ENCODE results near the gene ESYT1. TPM values are rescaled to one million over a fixed set of nuclear protein-coding genes. Genes with fewer than 3 reads are reported as not detected.

Gene ESYT1
- total and polyA plus RNA-seq, 9 of the 15 experiments (the other 6 are each of a cell fraction or from before 2014, with no cell fraction given) = 132 to 420 (median 164) TPM

DNA sequence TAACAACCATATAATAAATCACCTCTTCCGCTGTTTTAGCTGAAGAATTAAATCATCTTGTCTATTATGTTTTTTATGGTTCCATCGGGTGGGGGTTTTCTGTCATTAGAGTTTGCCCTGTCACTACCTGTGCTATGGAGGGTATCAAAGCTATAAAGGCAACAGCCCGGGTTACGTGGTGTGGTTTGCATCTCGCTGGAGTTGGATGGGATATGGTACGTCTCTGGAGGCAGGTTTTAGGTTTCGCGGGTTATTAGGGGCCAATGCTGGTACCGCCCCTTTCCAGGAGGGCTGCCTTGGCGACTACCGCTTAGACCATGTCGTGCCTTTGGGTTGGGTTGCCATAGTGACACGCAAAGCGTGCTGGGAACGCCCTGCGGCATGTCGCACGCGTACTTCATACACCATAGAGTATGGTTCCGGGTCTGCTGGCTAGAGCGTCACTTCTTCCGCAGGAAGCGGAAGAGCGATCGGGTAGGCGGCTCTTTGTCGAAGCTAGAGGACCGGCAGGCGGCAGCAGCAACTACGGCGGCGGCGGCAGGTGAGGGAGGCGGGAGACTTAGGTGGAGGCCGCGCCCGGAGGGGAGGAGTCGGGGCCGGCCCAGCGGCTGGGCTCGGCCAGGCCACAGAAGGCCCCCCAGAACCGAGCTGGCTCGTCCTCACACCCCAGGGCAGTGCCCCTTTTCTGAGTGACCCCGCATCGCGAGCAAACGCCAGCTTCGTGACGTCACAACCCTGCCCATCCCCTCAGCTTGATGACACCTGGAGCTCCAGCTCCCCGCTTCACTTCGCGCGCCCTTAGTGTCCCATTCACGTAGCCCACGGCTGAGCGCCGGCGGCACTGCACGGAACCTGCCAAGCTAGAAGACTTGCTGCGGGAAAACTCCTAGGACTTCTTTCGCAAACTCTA lies 10.0 kb upstream of the ESYT1 start, which contains the start of gene ZC3H10 (continued):
- TF ChIP-seq, protein P1, sequence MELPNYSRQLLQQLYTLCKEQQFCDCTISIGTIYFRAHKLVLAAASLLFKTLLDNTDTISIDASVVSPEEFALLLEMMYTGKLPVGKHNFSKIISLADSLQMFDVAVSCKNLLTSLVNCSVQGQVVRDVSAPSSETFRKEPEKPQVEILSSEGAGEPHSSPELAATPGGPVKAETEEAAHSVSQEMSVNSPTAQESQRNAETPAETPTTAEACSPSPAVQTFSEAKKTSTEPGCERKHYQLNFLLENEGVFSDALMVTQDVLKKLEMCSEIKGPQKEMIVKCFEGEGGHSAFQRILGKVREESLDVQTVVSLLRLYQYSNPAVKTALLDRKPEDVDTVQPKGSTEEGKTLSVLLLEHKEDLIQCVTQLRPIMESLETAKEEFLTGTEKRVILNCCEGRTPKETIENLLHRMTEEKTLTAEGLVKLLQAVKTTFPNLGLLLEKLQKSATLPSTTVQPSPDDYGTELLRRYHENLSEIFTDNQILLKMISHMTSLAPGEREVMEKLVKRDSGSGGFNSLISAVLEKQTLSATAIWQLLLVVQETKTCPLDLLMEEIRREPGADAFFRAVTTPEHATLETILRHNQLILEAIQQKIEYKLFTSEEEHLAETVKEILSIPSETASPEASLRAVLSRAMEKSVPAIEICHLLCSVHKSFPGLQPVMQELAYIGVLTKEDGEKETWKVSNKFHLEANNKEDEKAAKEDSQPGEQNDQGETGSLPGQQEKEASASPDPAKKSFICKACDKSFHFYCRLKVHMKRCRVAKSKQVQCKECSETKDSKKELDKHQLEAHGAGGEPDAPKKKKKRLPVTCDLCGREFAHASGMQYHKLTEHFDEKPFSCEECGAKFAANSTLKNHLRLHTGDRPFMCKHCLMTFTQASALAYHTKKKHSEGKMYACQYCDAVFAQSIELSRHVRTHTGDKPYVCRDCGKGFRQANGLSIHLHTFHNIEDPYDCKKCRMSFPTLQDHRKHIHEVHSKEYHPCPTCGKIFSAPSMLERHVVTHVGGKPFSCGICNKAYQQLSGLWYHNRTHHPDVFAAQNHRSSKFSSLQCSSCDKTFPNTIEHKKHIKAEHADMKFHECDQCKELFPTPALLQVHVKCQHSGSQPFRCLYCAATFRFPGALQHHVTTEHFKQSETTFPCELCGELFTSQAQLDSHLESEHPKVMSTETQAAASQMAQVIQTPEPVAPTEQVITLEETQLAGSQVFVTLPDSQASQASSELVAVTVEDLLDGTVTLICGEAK (IDR thresholded peaks at IDR 0.05) = peak; percentile 99
- TF ChIP-seq, protein P1 (CRISPR knock-in tag; IDR thresholded peaks at IDR 0.05) = no peak
- TF ChIP-seq, protein P2, sequence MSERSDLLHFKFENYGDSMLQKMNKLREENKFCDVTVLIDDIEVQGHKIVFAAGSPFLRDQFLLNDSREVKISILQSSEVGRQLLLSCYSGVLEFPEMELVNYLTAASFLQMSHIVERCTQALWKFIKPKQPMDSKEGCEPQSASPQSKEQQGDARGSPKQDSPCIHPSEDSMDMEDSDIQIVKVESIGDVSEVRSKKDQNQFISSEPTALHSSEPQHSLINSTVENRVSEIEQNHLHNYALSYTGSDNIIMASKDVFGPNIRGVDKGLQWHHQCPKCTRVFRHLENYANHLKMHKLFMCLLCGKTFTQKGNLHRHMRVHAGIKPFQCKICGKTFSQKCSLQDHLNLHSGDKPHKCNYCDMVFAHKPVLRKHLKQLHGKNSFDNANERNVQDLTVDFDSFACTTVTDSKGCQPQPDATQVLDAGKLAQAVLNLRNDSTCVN (CRISPR knock-in tag; IDR thresholded peaks at IDR 0.05) = peak; percentile 98; the same call in 1 of the 2 replicates
- TF ChIP-seq CEBPG (CRISPR knock-in tag; IDR thresholded peaks at IDR 0.05) = peak; percentile 41; the same call in 1 of the 2 replicates
- TF ChIP-seq CEBPG (tag; conservative IDR thresholded peaks at IDR 0.05 in 1 of 2, IDR thresholded peaks at IDR 0.05 in 1 of 2) = no peak
- peak; percentile 98 for TF ChIP-seq ELF4 (CRISPR knock-in tag; IDR thresholded peaks at IDR 0.05)
- TF ChIP-seq RB1 (IDR thresholded peaks at IDR 0.05; ENCODE audit: low read depth) = peak; percentile 95
- peak; percentile 10; the same call in 1 of the 2 replicates for TF ChIP-seq ZNF384 (IDR thresholded peaks at IDR 0.05; ENCODE audit: low read depth, low read length)
- TF ChIP-seq RCOR1 (IDR thresholded peaks at IDR 0.05; ENCODE audit: borderline replicate concordance in 1 of 2, low read depth in 2 of 2, low read length in 2 of 2) = peak in 1 of 2 experiments; percentile 75; a peak in 3 of 4 replicates
- TF ChIP-seq, protein P3, sequence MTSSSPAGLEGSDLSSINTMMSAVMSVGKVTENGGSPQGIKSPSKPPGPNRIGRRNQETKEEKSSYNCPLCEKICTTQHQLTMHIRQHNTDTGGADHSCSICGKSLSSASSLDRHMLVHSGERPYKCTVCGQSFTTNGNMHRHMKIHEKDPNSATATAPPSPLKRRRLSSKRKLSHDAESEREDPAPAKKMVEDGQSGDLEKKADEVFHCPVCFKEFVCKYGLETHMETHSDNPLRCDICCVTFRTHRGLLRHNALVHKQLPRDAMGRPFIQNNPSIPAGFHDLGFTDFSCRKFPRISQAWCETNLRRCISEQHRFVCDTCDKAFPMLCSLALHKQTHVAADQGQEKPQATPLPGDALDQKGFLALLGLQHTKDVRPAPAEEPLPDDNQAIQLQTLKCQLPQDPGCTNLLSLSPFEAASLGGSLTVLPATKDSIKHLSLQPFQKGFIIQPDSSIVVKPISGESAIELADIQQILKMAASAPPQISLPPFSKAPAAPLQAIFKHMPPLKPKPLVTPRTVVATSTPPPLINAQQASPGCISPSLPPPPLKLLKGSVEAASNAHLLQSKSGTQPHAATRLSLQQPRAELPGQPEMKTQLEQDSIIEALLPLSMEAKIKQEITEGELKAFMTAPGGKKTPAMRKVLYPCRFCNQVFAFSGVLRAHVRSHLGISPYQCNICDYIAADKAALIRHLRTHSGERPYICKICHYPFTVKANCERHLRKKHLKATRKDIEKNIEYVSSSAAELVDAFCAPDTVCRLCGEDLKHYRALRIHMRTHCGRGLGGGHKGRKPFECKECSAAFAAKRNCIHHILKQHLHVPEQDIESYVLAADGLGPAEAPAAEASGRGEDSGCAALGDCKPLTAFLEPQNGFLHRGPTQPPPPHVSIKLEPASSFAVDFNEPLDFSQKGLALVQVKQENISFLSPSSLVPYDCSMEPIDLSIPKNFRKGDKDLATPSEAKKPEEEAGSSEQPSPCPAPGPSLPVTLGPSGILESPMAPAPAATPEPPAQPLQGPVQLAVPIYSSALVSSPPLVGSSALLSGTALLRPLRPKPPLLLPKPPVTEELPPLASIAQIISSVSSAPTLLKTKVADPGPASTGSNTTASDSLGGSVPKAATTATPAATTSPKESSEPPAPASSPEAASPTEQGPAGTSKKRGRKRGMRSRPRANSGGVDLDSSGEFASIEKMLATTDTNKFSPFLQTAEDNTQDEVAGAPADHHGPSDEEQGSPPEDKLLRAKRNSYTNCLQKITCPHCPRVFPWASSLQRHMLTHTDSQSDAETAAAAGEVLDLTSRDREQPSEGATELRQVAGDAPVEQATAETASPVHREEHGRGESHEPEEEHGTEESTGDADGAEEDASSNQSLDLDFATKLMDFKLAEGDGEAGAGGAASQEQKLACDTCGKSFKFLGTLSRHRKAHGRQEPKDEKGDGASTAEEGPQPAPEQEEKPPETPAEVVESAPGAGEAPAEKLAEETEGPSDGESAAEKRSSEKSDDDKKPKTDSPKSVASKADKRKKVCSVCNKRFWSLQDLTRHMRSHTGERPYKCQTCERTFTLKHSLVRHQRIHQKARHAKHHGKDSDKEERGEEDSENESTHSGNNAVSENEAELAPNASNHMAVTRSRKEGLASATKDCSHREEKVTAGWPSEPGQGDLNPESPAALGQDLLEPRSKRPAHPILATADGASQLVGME (CRISPR knock-in tag; IDR thresholded peaks at IDR 0.05) = peak; percentile 61; the same call in 1 of the 2 replicates

Measured in K562 (cell line).